Lung (tissue), 12 donors: ENCODE results near the gene ANKRD28. TPM values are rescaled to one million over a fixed set of nuclear protein-coding genes. Genes with fewer than 3 reads are reported as not detected.
"Not testable (repeated sequence)": the region's sequence is repeated elsewhere in the genome, so short reads cannot be mapped to it uniquely, and the experiment has no call there.

Experiments
- ATAC-seq: fragments of 200-7000 bp; cut with Tn5 transposase; one replicate; pipeline ENCODE4 v1.9.1; 2020; ENCODE audit warnings: moderate number of reproducible peaks; ENCODE audit not compliant: insufficient read depth, low FRiP score
- DNase-seq, 3 donors: peaks; one replicate each; pipeline ENCODE4 v3.0.0-alpha.2; 2013 to 2017
- H3K27ac ChIP-seq, 2 donors: one replicate each; pipeline ENCODE4 v1.5.1; 2013; ENCODE audit warnings: mild to moderate bottlenecking in 2 of 2, moderate library complexity in 2 of 2, control low read depth in 1 of 2, inconsistent platforms in 1 of 2, low read depth in 1 of 2, low read length in 1 of 2
- H3K27me3 ChIP-seq, 3 donors: one replicate each; pipeline ENCODE4 v1.5.1; 2013; ENCODE audit warnings: low read length in 2 of 3; ENCODE audit not compliant: control insufficient read depth in 3 of 3, insufficient read depth in 3 of 3
- H3K36me3 ChIP-seq, 4 donors: one replicate each; pipeline ENCODE4 v1.5.1; 2013; ENCODE audit warnings: low read length in 4 of 4, mild to moderate bottlenecking in 1 of 4, moderate library complexity in 1 of 4; ENCODE audit not compliant: control insufficient read depth in 4 of 4, insufficient read depth in 4 of 4
- H3K4me1 ChIP-seq, 5 donors: one replicate each; pipeline ENCODE4 v1.5.1; 2013; ENCODE audit warnings: low read length in 5 of 5, mild to moderate bottlenecking in 2 of 5, moderate library complexity in 1 of 5; ENCODE audit not compliant: control insufficient read depth in 5 of 5, insufficient read depth in 5 of 5
- H3K4me3 ChIP-seq: one replicate; pipeline ENCODE4 v1.5.1; 2013; ENCODE audit warnings: mild to moderate bottlenecking, control low read depth, moderate library complexity
- H3K9ac ChIP-seq, 2 donors: one replicate each; pipeline ENCODE4 v1.5.1; 2013; ENCODE audit warnings: low read length in 2 of 2, control low read depth in 1 of 2; ENCODE audit not compliant: insufficient read depth in 1 of 2
- H3K9me3 ChIP-seq, 4 donors: one replicate each; pipeline ENCODE4 v1.5.1; 2013; ENCODE audit warnings: low read length in 3 of 4, mild to moderate bottlenecking in 1 of 4, moderate library complexity in 1 of 4; ENCODE audit not compliant: control insufficient read depth in 4 of 4, insufficient read depth in 3 of 4
- WGBS, 2 donors: extraction: QIAGEN DNeasy Blood & Tissue Kit; methylation state at CpG; one replicate each; pipeline ENCODE4 v1.1.7; 2013; 5-methylcytosine and 5-hydroxymethylcytosine counted together
- polyA plus RNA-seq, 2 donors: library from polyadenylated mRNA; stranded (reverse); fragments of 200-250 nt; gene quantifications; one replicate each; pipeline ENCODE4 v1.2.1, GENCODE V29; 2013
- total RNA-seq, 2 donors: library from RNA; depleted of rRNA in 1 of 2; stranded (reverse); fragments of >200 nt in 1 of 2; gene quantifications; one replicate each; pipeline ENCODE4 v1.2.1, GENCODE V29; 2014 to 2021
- TF ChIP-seq, protein P1 (sequence below): IDR thresholded peaks from 2 replicates; pipeline ENCODE4 v1.5.1; 2012; ENCODE audit warnings: mild to moderate bottlenecking; ENCODE audit errors: control extremely low read depth, extremely low read depth
- donor health status: control.
- donor health status: control.
- donor health status: Bipolar disorder and iron deficiency.
- donor health status: healthy.
- donor health status: DM: yes; HTN: yes; CAD: no.

ANKRD28 gene
- total and polyA plus RNA-seq, 4 donors = 11.1 to 66.7 (median 39.2) TPM

DNA sequence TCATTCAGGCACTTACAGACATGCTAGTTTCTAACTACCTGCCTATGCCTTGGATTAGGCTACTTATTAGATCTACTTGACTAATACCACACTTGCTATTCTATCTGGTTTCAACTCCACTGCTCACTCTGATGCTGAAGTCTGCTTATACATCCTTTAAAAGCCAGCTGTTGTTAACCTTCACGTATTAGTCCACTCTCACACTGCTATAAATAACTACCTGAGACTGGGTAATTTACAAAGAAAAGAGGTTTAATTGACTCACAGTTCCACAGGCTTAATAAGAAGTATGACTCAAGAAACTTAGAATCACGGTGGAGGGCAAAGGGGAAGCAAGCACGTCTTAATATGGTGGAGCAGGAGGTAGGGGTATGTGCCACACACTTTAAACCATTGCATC is 47.7 kb upstream of the ANKRD28 start:
- no peak for DNase-seq
- no peak overlapping the region for H3K27ac ChIP-seq
- no peak overlapping the region for H3K4me3 ChIP-seq
- TF ChIP-seq, protein P1, sequence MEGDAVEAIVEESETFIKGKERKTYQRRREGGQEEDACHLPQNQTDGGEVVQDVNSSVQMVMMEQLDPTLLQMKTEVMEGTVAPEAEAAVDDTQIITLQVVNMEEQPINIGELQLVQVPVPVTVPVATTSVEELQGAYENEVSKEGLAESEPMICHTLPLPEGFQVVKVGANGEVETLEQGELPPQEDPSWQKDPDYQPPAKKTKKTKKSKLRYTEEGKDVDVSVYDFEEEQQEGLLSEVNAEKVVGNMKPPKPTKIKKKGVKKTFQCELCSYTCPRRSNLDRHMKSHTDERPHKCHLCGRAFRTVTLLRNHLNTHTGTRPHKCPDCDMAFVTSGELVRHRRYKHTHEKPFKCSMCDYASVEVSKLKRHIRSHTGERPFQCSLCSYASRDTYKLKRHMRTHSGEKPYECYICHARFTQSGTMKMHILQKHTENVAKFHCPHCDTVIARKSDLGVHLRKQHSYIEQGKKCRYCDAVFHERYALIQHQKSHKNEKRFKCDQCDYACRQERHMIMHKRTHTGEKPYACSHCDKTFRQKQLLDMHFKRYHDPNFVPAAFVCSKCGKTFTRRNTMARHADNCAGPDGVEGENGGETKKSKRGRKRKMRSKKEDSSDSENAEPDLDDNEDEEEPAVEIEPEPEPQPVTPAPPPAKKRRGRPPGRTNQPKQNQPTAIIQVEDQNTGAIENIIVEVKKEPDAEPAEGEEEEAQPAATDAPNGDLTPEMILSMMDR = no peak
- peaks cover 0 to 7% (median 0%) of the 10 kb centered on the region in 5 donors for H3K4me1 ChIP-seq
- H3K36me3 ChIP-seq = no peaks in the 10 kb centered on the region
- ATAC-seq = no peak
- H3K9me3 ChIP-seq = peaks cover 0 to 4% (median under 1%) of the 10 kb centered on the region in 4 donors
- 87 to 91% methylated on average over 3 of the region's 3 CpGs for WGBS, 2 donors
- H3K27me3 ChIP-seq = no peaks in the 10 kb centered on the region
- no peak overlapping the region for H3K9ac ChIP-seq

DNA sequence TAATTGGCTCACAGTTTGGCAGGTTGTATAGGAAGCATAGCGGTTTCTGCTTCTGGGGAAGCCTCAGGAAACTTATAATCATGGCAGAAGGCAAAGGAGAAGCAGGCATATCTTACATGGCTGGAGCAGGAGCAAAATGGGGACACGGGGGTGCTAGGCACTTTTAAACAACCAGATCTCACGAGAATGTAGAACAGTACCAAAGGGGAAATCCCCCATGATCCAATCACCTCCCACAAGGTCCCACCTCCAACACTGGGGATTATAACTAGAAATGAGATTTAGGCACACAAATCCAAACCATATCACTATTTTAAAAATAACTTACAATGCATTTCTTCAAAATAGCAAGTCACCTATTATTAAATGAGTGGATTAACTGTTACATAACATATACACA is 47.1 kb upstream of the ANKRD28 start:
- WGBS, 2 donors = 88 to 89% methylated on average over 3 of the region's 3 CpGs
- H3K27ac ChIP-seq = no peak overlapping the region
- H3K9ac ChIP-seq = no peak overlapping the region
- no peaks in the 10 kb centered on the region for H3K27me3 ChIP-seq
- ATAC-seq (no peak), DNase-seq (no peak)
- peaks cover 0 to 4% (median 1%) of the 10 kb centered on the region in 4 donors for H3K9me3 ChIP-seq
- TF ChIP-seq, protein P1 = no peak
- H3K4me1 ChIP-seq = peaks cover 0 to 7% (median 0%) of the 10 kb centered on the region in 5 donors
- H3K4me3 ChIP-seq = no peak overlapping the region
- no peaks in the 10 kb centered on the region for H3K36me3 ChIP-seq

DNA sequence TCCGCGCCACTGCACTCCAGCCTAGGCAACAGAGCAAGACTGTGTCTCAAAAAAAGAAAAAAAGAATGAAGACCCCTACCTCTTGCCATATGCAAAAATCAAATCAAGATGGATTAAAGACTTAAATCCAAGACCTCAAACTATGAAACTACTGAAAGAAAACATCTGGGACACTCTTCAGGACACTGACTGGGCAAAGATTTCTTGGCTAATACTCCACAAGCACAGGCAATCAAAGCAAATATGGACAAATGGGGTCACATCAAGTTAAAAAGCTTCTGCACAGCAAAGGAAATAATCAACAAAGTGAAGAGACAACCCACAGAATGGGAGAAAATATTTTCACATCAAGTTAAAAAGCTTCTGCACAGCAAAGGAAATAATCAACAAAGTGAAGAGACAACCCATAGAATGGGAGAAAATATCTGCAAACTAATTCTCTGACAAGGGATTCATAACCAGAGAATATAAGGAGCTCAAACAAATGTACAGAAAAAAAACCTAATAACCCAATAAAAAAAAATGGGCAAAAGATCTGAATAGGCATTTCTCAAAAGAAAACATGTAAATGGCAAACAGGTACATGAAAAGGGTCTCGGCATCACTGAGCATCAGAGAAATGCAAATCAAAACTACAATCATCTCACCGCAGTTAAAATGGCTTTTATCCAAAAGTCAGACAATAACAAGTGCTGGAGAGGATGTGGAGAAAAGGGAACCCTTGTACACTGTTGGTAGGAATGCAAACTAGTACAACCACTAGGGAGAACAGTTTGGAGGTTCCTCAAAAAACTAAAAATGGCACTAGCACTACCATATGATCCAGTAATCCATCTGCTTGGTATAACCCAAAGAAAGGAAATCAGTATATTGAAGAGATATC is 43.6 kb upstream of the ANKRD28 start:
- H3K4me1 ChIP-seq, H3K9ac ChIP-seq, ATAC-seq, H3K9me3 ChIP-seq, H3K4me3 ChIP-seq, H3K27ac ChIP-seq, H3K27me3 ChIP-seq, H3K36me3 ChIP-seq, DNase-seq: not testable (repeated sequence)
- WGBS, 2 donors = 96 to 97% methylated on average over 4 of the region's 4 CpGs

DNA sequence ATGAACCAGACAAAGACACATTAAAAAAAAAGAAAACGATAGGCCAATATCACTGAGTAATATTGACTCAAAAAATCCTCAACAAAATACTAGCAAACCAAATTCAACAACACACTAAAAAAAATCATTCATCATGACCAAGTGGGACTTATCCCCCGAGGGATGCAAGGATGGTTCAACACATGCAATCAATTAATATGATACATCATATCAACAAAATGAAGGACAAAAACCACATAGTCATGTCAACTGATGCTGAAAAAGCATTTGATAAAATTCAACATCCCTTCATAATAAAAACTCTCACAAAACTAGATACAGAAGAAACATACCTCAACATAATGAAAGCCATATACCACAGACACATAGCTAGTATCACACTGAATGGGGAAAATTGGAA is 41.8 kb upstream of the ANKRD28 start:
- H3K36me3 ChIP-seq = no peaks in the 10 kb centered on the region
- TF ChIP-seq, protein P1 = no peak
- DNase-seq (no peak), ATAC-seq (no peak)
- peaks cover 0 to 2% (median 0%) of the 10 kb centered on the region in 4 donors for H3K9me3 ChIP-seq
- no peaks in the 10 kb centered on the region for H3K27me3 ChIP-seq
- no peaks in the 10 kb centered on the region for H3K4me1 ChIP-seq
- 97 to 98% methylated on average over 2 of the region's 2 CpGs for whole genome bisulfite sequencing, 2 donors
- no peak overlapping the region for H3K4me3 ChIP-seq
- no peak overlapping the region for H3K27ac ChIP-seq
- no peak overlapping the region for H3K9ac ChIP-seq
